Measurements from ENCODE around the gene PCSK1.

Gene PCSK1

GRCh38 chr5:96433066-96433447 is at the start of gene PCSK1:
Gene PCSK1, minus strand, starts transcription at chr5:96433248. Its CDS starts 206 bp downstream, at chr5:96433042.
- no peak for FAIRE-seq

- no peak for FAIRE-seq
Measured at GRCh38 chr5:96481867-96482266, 48.8 kb upstream of the PCSK1 start.

- peak; percentile 21 for FAIRE-seq
Measured at GRCh38 chr5:96481009-96481786, 48.1 kb upstream of the PCSK1 start.

GRCh38 chr5:96478983-96479382 is 45.9 kb upstream of the PCSK1 start:
- no peak for FAIRE-seq

- FAIRE-seq = no peak
Measured at GRCh38 chr5:96476654-96477053, 43.6 kb upstream of the PCSK1 start.

GRCh38 chr5:96474073-96474472 is 41.0 kb upstream of the PCSK1 start:
- FAIRE-seq = no peak

- no peak for FAIRE-seq
Measured at GRCh38 chr5:96473155-96473554, 40.1 kb upstream of the PCSK1 start.

GRCh38 chr5:96470785-96471184 is 37.7 kb upstream of the PCSK1 start:
- FAIRE-seq = no peak

GRCh38 chr5:96468956-96469355 is 35.9 kb upstream of the PCSK1 start:
- no peak for FAIRE-seq

GRCh38 chr5:96463091-96463490 is 30.0 kb upstream of the PCSK1 start:
- no peak for FAIRE-seq

GRCh38 chr5:96459313-96460121 is 26.5 kb upstream of the PCSK1 start:
- FAIRE-seq = no peak

GRCh38 chr5:96458176-96458575 is 25.1 kb upstream of the PCSK1 start:
- FAIRE-seq = no peak

GRCh38 chr5:96455789-96456188 is 22.7 kb upstream of the PCSK1 start:
- no peak for FAIRE-seq

- FAIRE-seq = no peak
Measured at GRCh38 chr5:96453394-96453793, 20.3 kb upstream of the PCSK1 start.

GRCh38 chr5:96447949-96448348 is 14.9 kb upstream of the PCSK1 start:
- FAIRE-seq = no peak

GRCh38 chr5:96440185-96440538 is 7.1 kb upstream of the PCSK1 start:
- no peak for FAIRE-seq

- no peak for FAIRE-seq
Measured at GRCh38 chr5:96439477-96440184, 6.6 kb upstream of the PCSK1 start.

- FAIRE-seq = no peak
Measured at GRCh38 chr5:96434201-96434645, 1.2 kb upstream of the PCSK1 start.

GRCh38 chr5:96432216-96433065 is 607 bp downstream of the PCSK1 start:
- no peak for FAIRE-seq

GRCh38 chr5:96431376-96432187 is 1.5 kb downstream of the PCSK1 start:
- no peak for FAIRE-seq

GRCh38 chr5:96427824-96428223 is 5.2 kb downstream of the PCSK1 start:
- FAIRE-seq = no peak

- no peak for FAIRE-seq
Measured at GRCh38 chr5:96426831-96427230, 6.2 kb downstream of the PCSK1 start.
